Kidney capillary endothelial cell (primary cell): ENCODE measurements around the gene ATP6V1G2.
A peak's percentile ranks its signal among the peaks of the same experiment; 100 is the strongest.

ENCODE experiments used
- DNase-seq: peaks from one replicate; pipeline ENCODE4 v3.0.0-alpha.2; 2018; ENCODE audit warnings: low spot score

The ATP6V1G2 gene

GRCh38 chr6:31575952-31576685 is 29.7 kb upstream of the ATP6V1G2 start:
- DNase-seq, result no peak

- DNase-seq, result no peak
These were observed 29.0 kb upstream of the ATP6V1G2 start, which contains the start of gene TNF for GRCh38 chr6:31575335-31575901. TSS of gene TNF (plus strand) at chr6:31575565. CDS start at chr6:31575742, 177 bp downstream.

- DNase-seq, result no peak
These were observed 28.0 kb upstream of the ATP6V1G2 start for GRCh38 chr6:31574106-31575061.

- DNase-seq, result no peak
These were observed 27.1 kb upstream of the ATP6V1G2 start for GRCh38 chr6:31573239-31574105.

- DNase-seq, result no peak
These were observed 25.9 kb upstream of the ATP6V1G2 start, which contains the start of gene LTA for GRCh38 chr6:31572041-31572911. TSS of gene LTA (plus strand) at chr6:31572289. CDS start at chr6:31572743, 454 bp downstream.

GRCh38 chr6:31569861-31570536 is 23.6 kb upstream of the ATP6V1G2 start:
- DNase-seq, result no peak

GRCh38 chr6:31568537-31568961 is 22.1 kb upstream of the ATP6V1G2 start:
- no peak for DNase-seq

- DNase-seq, result no peak
These were observed 21.3 kb upstream of the ATP6V1G2 start for GRCh38 chr6:31567531-31568370.

- DNase-seq, result no peak
These were observed 14.3 kb upstream of the ATP6V1G2 start for GRCh38 chr6:31560697-31561058.

GRCh38 chr6:31559958-31560696 is 13.7 kb upstream of the ATP6V1G2 start:
- DNase-seq, result peak; percentile 98

- DNase-seq, result no peak
These were observed 13.2 kb upstream of the ATP6V1G2 start for GRCh38 chr6:31559606-31559957.

- DNase-seq, result no peak
These were observed 12.5 kb upstream of the ATP6V1G2 start for GRCh38 chr6:31558631-31559500.

GRCh38 chr6:31558318-31558625 is 11.9 kb upstream of the ATP6V1G2 start:
- DNase-seq, result no peak

GRCh38 chr6:31557443-31558317 is 11.3 kb upstream of the ATP6V1G2 start:
- no peak for DNase-seq

- DNase-seq, result no peak
These were observed 9.9 kb upstream of the ATP6V1G2 start for GRCh38 chr6:31556307-31556706.

GRCh38 chr6:31551371-31551770 is 5.0 kb upstream of the ATP6V1G2 start:
- peak; percentile 88 for DNase-seq

GRCh38 chr6:31548544-31548873 is 2.1 kb upstream of the ATP6V1G2 start:
- DNase-seq, result no peak
